Immature natural killer cell (primary cell): ENCODE results near the gene RUFY3. TPM values are rescaled to one million over a fixed set of nuclear protein-coding genes. Genes with fewer than 3 reads are reported as not detected.

Source experiments
- DNase-seq, 3 donors: peaks; one replicate each; pipeline ENCODE4 v3.0.0; 2022; ENCODE audit warnings: mixed read lengths in 1 of 3
- H3K27ac Mint-ChIP-seq, 6 donors: one replicate each; pipeline ENCODE4 v1.8.0; 2020; ENCODE audit warnings: mixed read lengths in 6 of 6, mild to moderate bottlenecking in 5 of 6, inconsistent platforms in 4 of 6, moderate library complexity in 3 of 6
- H3K27me3 Mint-ChIP-seq, 3 donors: one replicate each; pipeline ENCODE4 v1.8.0; 2020 to 2021; ENCODE audit warnings: low read depth in 3 of 3, mild to moderate bottlenecking in 3 of 3, mixed read lengths in 3 of 3, moderate library complexity in 3 of 3, inconsistent platforms in 1 of 3
- H3K36me3 Mint-ChIP-seq, 3 donors: one replicate each; pipeline ENCODE4 v1.8.0; 2020; ENCODE audit warnings: mixed read lengths in 3 of 3, inconsistent platforms in 2 of 3, mild to moderate bottlenecking in 2 of 3
- H3K4me1 Mint-ChIP-seq, 2 donors: one replicate each; pipeline ENCODE4 v1.8.0; 2020; ENCODE audit warnings: inconsistent platforms in 2 of 2, mild to moderate bottlenecking in 2 of 2, mixed read lengths in 2 of 2, moderate library complexity in 1 of 2
- H3K4me3 Mint-ChIP-seq, 5 donors: one replicate each; pipeline ENCODE4 v1.8.0; 2020; ENCODE audit warnings: mild to moderate bottlenecking in 5 of 5, mixed read lengths in 5 of 5, inconsistent platforms in 3 of 5, moderate library complexity in 3 of 5
- H3K9me3 Mint-ChIP-seq, 6 donors: one replicate each; pipeline ENCODE4 v1.8.0; 2020; ENCODE audit warnings: mild to moderate bottlenecking in 6 of 6, mixed read lengths in 6 of 6, inconsistent platforms in 4 of 6, moderate library complexity in 3 of 6
- polyA plus RNA-seq, 3 donors: library from polyadenylated mRNA; unstranded; fragments of 300-500 nt; fragmentation: Illumina TruSeq; gene quantifications; one replicate each; pipeline ENCODE4 v1.2.3, GENCODE V29; 2021

RUFY3 gene
- polyA plus RNA-seq, 3 donors from 2014 or later: 5.1 to 14.5 (median 8.6) TPM

DNA sequence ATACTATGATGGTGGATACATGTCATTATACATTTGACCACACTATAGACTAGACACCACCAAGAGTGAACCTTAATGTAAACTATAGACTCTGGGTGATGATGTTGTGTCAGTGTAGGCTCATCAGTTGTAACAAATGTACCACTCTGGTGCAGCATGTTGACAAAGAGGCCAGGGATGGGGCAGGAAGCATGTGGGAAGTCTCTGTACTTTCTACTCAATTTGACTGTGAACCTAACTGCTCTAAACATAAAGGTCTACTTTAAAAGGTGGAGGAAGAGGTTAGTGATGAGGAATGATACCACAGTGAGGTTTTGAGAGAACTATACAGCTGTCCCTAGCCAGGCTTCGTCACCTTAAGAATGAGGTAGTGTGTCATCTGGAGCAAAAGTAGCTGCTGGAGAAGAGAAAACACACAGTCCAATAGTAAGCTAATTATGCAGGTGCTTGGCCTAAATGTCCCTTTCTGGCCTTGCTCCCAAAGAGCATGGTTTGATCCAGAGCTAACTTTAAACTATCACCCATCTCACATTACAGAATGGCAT is 79.6 kb downstream of the RUFY3 start:
- Mint-ChIP-seq H3K27me3 (no peaks in the 10 kb centered on the region), H3K36me3 (peaks cover 0 to 24% (median 19%) of the 10 kb centered on the region in 3 donors), H3K4me1 (peaks cover 5 to 8% of the 10 kb centered on the region in 2 donors), H3K9me3 (no peaks in the 10 kb centered on the region), H3K27ac (peak overlapping the region in 2 of 6 donors; percentile 24 to 46), H3K4me3 (no peak overlapping the region)
- DNase-seq: no peak

DNA sequence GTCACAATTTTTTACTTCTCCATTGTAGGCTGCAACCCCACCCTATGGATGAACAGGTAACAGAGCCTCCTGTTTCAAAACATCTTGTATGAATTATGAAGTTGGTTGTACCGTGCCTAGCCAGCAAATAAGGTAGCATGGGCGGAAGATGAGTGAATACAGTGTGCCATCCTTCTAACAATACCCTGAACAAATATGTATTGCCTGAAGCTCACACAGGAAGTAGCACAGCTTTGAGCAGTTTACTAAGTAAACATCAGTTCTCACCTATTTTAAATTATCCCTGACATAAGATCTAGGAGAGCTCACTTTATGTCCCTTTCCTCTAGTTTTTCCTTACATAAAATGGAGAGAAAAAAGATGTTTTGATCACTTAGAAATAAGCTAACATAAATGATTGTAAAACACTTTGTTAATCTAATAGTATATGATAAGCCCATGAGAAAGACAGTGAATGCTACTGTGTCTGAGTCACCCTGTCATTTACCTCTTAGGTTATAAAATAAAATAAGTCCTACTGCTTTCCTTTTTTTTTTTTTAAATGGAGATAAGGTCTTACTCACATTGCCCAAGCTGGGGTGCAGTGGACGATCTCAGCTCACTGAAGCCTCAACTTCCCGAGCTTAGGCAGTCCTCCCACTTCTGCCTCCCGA is 81.3 kb downstream of the RUFY3 start:
- Mint-ChIP-seq H3K27me3 (no peaks in the 10 kb centered on the region), H3K4me3 (no peak overlapping the region), H3K27ac (peak overlapping the region in 4 of 6 donors; percentile 10 to 69 (median 40)), H3K4me1 (peaks cover 5 to 8% of the 10 kb centered on the region in 2 donors), H3K36me3 (peaks cover 0 to 16% (median 16%) of the 10 kb centered on the region in 3 donors), H3K9me3 (no peaks in the 10 kb centered on the region)
- no peak for DNase-seq

DNA sequence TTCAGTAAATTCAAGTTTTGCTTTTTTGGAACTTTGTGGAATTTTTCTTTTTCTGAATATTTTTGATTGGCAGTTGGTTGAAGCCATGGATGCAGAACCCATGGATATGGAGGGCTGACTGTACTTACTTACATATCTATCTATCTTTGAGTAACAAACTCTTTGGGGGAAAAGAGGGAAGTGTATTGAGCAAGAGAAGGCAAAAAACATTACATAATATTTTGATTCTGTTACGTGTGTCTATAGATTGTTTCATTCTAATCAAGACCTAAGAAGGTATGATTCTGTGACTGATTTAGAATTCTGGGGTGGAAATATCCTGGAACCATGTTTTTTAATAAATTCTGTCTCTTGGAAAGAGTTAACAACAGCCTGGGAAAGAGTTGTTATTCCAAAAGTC is 86.4 kb downstream of the RUFY3 start:
- no peak for DNase-seq
- Mint-ChIP-seq H3K4me1 (peaks cover under 1 to 1% of the 10 kb centered on the region in 2 donors), H3K27ac (no peak overlapping the region), H3K9me3 (no peaks in the 10 kb centered on the region), H3K27me3 (no peaks in the 10 kb centered on the region), H3K36me3 (peaks cover 0 to 15% (median 14%) of the 10 kb centered on the region in 3 donors), H3K4me3 (no peak overlapping the region)

DNA sequence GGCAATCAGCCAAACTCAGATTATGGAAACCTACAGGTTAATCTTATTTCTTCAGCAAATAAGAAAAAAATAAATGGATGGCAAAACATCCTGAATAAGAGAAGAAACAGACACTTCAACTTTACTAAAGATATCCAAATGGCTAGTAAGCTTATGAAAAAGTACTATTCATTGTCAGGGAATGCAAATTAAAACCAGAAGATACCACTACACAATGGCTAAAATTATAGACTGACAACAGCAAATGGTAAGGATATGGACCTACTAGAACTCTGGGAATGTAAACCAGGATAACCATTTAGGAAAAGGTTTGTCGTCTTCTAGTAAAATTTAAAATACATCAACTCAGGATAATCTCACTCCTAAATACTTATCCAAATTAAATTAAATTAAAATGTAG is 93.6 kb downstream of the RUFY3 start:
- H3K4me1 Mint-ChIP-seq: peaks cover 9 to 18% of the 10 kb centered on the region in 2 donors
- peak overlapping the region in 1 of 6 donors; percentile 6 for H3K27ac Mint-ChIP-seq
- peaks cover 3 to 6% (median 5%) of the 10 kb centered on the region in 3 donors for H3K36me3 Mint-ChIP-seq

DNA sequence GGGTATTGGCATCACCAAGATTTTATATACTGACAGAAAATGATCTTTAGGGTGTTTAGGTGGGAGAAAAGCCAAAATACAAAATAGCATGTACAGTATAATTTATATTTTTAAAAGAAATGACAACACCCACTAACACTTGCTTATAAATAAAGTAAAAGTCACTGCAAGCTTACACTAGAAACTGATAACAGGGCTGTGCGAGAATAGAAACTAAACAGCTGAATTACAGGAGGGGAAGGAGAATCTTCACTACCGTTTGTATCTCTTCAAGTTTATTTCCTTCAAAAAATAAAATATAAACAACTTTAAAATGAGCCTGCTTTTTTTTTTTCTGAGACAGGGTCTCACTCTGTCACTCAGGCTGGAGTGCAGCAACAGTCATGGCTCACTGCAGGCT is 95.1 kb downstream of the RUFY3 start:
- H3K36me3 Mint-ChIP-seq: peaks cover 5 to 9% (median 7%) of the 10 kb centered on the region in 3 donors
- H3K27me3 Mint-ChIP-seq: peaks cover 0 to 1% (median 0%) of the 10 kb centered on the region in 3 donors
- no peak overlapping the region for H3K4me3 Mint-ChIP-seq
- DNase-seq: no peak
- no peaks in the 10 kb centered on the region for H3K9me3 Mint-ChIP-seq
- H3K27ac Mint-ChIP-seq: peak overlapping the region in 2 of 6 donors; percentile 19 to 63
- peaks cover 9 to 18% of the 10 kb centered on the region in 2 donors for H3K4me1 Mint-ChIP-seq

More for the DNA sequence above, 93.6 kb downstream of the RUFY3 start:
- DNase-seq: no peak
- peaks cover 0 to 1% (median 0%) of the 10 kb centered on the region in 3 donors for H3K27me3 Mint-ChIP-seq
- H3K4me3 Mint-ChIP-seq: no peak overlapping the region
- no peaks in the 10 kb centered on the region for H3K9me3 Mint-ChIP-seq

DNA sequence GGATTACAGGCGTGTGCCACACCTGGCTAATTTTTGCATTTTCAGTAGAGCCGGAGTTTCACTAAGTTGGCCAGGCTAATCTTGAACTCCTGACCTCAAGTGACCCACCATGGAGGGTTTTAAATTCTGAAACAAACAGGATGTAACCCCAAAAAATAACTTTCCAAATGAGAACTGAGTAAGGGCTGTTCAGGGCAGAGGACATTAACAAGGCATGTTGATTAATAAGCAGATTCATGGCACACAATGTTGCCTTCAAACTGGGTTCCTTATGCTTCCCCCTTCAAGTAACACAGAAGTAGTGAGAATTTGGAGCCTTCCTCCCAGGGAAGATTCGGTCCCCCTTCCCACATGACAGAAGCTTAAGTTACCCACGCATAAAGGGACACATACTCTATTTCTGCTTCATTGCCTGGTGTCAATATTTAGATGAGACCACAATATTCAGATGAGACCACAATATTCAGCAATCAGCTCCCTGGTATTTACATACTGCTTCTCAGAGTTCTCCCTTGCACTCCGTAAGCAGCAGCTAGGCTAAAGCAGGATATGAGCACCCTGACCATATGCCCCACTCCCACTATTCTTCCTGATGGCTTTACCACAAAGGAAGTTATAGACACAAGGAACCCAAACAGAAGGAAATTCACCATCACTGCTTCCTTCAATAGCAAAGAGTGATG is 96.5 kb downstream of the RUFY3 start:
- Mint-ChIP-seq H3K9me3 (no peaks in the 10 kb centered on the region), H3K36me3 (peaks cover 10 to 18% (median 11%) of the 10 kb centered on the region in 3 donors), H3K27me3 (peaks cover 0 to 1% (median 0%) of the 10 kb centered on the region in 3 donors), H3K27ac (peak overlapping the region in 4 of 6 donors; percentile 1 to 41 (median 15)), H3K4me1 (peaks cover 9 to 18% of the 10 kb centered on the region in 2 donors), H3K4me3 (no peak overlapping the region)
- no peak for DNase-seq

DNA sequence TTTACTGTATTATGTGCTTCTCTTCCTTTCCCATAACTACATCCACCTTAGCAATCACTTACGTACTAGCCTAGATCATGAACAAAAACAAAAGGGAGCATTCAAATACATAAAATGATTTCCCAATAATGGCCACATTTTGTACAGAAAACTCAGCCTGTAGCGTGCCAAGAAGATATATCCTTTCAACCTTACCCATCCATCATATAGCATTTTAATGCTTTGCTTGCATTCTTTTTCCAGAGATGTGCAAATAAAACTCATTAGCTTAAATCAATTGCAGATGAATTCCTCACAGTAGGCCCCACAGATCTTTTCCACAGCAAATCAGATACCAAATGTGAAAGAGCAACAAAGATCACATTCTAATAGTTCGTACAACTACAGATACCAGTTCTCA is 97.2 kb downstream of the RUFY3 start:
- peaks cover 0 to 1% (median 0%) of the 10 kb centered on the region in 3 donors for H3K27me3 Mint-ChIP-seq
- no peak for DNase-seq
- peaks cover 9 to 18% of the 10 kb centered on the region in 2 donors for H3K4me1 Mint-ChIP-seq
- H3K4me3 Mint-ChIP-seq: no peak overlapping the region
- peak overlapping the region in 5 of 6 donors; percentile 1 to 41 (median 13) for H3K27ac Mint-ChIP-seq
- no peaks in the 10 kb centered on the region for H3K9me3 Mint-ChIP-seq
- H3K36me3 Mint-ChIP-seq: peaks cover 10 to 18% (median 11%) of the 10 kb centered on the region in 3 donors

DNA sequence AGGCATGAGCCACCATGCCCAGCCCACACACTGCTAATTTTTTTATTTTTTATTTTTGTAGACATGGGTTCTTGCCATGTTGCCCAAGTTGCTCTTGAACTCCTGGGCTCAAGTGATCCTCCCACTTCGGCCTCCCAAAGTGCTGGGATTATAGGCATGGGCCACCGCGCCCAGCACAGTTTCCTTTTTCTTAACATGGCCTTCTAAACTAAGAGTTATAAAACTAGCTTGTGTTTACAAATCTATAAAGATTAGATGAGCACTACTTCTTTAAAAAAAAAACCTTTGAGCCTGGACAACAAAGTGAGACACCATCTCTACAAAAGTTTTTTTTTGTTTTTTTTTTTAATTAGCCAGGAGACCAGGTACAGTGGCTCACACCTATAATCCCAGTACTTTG is 107.3 kb downstream of the RUFY3 start:
- H3K27me3 Mint-ChIP-seq: no peaks in the 10 kb centered on the region
- H3K27ac Mint-ChIP-seq: no peak overlapping the region
- H3K4me3 Mint-ChIP-seq: no peak overlapping the region
- DNase-seq: no peak
- H3K36me3 Mint-ChIP-seq: peaks cover 21 to 53% (median 37%) of the 10 kb centered on the region in 3 donors
- no peaks in the 10 kb centered on the region for H3K9me3 Mint-ChIP-seq
- peaks cover 2 to 6% of the 10 kb centered on the region in 2 donors for H3K4me1 Mint-ChIP-seq

DNA sequence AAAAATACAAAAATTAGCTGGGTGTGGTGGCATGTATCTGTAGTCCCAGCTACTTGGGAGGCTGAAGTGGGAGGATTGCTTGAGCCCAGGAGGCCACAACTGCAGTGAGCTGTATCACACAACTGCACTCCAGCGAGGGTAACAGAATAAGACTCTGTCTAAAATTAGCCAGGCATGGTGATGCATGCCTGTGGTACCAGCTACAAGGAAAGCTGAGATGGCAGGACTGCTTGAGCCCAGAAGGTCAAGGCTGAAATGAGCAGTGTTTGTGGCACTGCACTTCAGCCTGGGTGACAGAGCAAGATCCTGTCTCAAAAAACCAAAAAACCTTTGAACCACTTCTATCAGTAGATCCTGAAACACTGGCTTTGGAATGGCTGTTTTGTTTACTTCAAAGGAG is 107.7 kb downstream of the RUFY3 start:
- H3K27me3 Mint-ChIP-seq: no peaks in the 10 kb centered on the region
- no peaks in the 10 kb centered on the region for H3K9me3 Mint-ChIP-seq
- DNase-seq: no peak
- peaks cover 21 to 51% (median 34%) of the 10 kb centered on the region in 3 donors for H3K36me3 Mint-ChIP-seq
- peaks cover 2 to 6% of the 10 kb centered on the region in 2 donors for H3K4me1 Mint-ChIP-seq
- H3K27ac Mint-ChIP-seq: no peak overlapping the region
- no peak overlapping the region for H3K4me3 Mint-ChIP-seq

DNA sequence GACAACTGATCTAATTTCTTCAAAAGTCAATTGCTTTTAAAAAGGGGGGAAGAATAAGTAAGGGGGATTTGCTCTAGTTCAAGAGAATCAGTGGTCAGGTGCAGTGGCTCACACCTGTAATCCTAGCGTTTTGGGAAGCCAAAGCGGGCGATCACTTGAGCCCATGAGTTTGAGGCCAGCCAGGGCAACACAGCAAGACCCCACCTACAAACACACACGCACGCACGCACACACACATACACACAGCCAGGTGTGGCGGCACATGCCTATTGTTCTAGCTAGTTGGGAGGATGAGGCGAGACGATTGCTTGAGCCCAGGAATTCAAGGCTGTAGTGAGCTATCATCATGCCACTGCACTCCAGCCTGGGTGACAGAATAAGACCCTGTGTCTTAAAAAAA is 108.3 kb downstream of the RUFY3 start:
- no peak overlapping the region for H3K27ac Mint-ChIP-seq
- peaks cover 25 to 53% (median 38%) of the 10 kb centered on the region in 3 donors for H3K36me3 Mint-ChIP-seq
- H3K27me3 Mint-ChIP-seq: no peaks in the 10 kb centered on the region
- H3K9me3 Mint-ChIP-seq: no peaks in the 10 kb centered on the region
- no peak for DNase-seq
- peaks cover 2 to 12% of the 10 kb centered on the region in 2 donors for H3K4me1 Mint-ChIP-seq
- no peak overlapping the region for H3K4me3 Mint-ChIP-seq

DNA sequence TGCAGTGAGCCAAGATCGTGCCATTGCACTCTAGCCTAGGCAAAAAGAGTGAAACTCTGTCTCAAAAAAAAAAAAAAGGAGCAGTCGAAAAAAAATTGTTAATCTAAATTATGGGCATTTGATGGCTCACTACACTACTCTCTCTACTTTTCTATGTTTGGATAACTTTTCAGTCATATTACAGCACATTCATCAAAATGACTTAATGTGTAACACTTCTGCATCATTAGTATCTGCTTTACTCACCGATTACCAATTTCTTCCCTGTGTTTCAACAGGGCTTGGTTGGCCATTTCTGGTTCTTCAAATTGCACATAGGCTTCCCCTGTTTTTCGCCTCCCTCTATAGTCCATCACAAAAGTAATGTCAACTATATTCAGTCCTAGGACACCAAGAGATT is 109.5 kb downstream of the RUFY3 start:
- Mint-ChIP-seq H3K27ac (no peak overlapping the region), H3K9me3 (no peaks in the 10 kb centered on the region), H3K4me1 (peaks cover 7 to 20% of the 10 kb centered on the region in 2 donors), H3K36me3 (peaks cover 21 to 41% (median 32%) of the 10 kb centered on the region in 3 donors), H3K27me3 (no peaks in the 10 kb centered on the region), H3K4me3 (no peak overlapping the region)
- DNase-seq: no peak

DNA sequence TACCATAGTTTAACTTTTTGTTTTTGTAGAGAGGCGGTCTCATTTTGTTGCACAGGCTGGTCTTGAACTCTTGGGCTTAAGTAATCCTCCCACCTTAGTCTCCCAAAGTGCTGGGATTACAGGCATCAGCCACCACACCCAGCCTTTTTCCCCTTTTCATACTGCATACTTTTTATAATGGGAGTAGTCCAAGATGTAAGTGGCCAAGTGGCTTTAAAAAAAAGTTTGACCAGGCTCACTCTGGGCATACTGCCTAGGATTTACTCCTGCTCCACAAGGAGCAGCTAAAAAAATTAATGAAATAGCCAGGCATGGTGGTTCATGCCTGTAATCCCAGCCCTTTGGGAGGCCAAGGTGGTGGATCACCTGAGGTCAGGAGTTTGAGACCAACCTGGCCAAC is 111.9 kb downstream of the RUFY3 start:
- Mint-ChIP-seq H3K27ac (no peak overlapping the region), H3K27me3 (peaks cover 0 to 2% (median under 1%) of the 10 kb centered on the region in 3 donors), H3K4me3 (no peak overlapping the region), H3K4me1 (peaks cover 26 to 37% of the 10 kb centered on the region in 2 donors), H3K36me3 (peaks cover 19 to 28% (median 26%) of the 10 kb centered on the region in 3 donors), H3K9me3 (no peaks in the 10 kb centered on the region)
- DNase-seq: no peak

DNA sequence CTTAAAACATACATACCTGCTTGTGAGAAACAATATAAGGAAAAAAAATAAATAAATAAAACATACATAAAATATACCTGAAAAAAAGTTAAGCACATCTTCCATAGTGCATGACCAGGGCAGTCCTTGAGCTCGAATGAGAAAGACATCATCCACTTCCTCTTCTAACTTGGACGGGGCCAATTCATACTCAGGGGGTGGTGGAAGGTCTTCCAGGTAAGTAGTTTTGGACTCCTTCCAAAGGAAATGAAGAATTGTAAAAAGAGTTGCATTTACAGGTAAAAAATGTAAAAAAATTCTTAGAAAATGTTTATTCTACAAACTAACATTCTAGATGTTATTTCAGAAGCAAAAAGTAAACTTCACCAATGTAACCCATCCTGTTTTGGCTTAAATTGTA is 114.3 kb downstream of the RUFY3 start:
- peaks cover 4 to 7% (median 4%) of the 10 kb centered on the region in 3 donors for H3K27me3 Mint-ChIP-seq
- H3K36me3 Mint-ChIP-seq: peaks cover 13 to 23% (median 22%) of the 10 kb centered on the region in 3 donors
- peak overlapping the region in 1 of 6 donors; percentile 45 for H3K27ac Mint-ChIP-seq
- peaks cover 29 to 40% of the 10 kb centered on the region in 2 donors for H3K4me1 Mint-ChIP-seq
- DNase-seq: no peak
- H3K4me3 Mint-ChIP-seq: peak overlapping the region in 2 of 5 donors; percentile 48 to 50
- no peaks in the 10 kb centered on the region for H3K9me3 Mint-ChIP-seq

DNA sequence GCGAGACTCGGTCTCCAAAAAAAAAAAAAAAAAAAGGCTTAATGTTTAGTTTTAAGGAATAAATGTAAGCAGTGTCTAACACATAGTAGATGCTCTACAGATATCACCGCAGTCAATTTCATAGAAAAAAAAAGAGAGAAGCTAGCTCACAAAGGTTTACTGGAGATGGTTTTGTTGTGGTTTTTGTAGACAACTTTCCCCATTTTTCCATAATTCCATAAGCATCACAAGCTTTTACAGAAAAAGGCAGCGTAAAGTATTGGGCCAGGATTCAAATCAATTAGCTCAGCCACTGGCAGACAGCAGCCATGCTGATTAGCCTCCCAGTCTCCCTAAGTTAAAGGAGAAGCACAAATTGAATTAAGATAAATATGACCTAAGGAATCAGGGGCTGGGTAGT is 116.4 kb downstream of the RUFY3 start:
- Mint-ChIP-seq H3K9me3 (no peaks in the 10 kb centered on the region), H3K4me1 (peaks cover 28 to 37% of the 10 kb centered on the region in 2 donors), H3K36me3 (peaks cover 4 to 9% (median 8%) of the 10 kb centered on the region in 3 donors), H3K27ac (peak overlapping the region; percentile 94 to 98 (median 95)), H3K27me3 (peaks cover 4 to 12% (median 4%) of the 10 kb centered on the region in 3 donors), H3K4me3 (peak overlapping the region; percentile 93 to 98 (median 96))
- no peak for DNase-seq
